ENCODE results near the gene TMEM203. TPM values are rescaled to one million over a fixed set of nuclear protein-coding genes. Genes with fewer than 3 reads are reported as not detected.

TMEM203 gene
- total RNA-seq, 1 experiment from 2014 or later, result 50.6 TPM

DNA sequence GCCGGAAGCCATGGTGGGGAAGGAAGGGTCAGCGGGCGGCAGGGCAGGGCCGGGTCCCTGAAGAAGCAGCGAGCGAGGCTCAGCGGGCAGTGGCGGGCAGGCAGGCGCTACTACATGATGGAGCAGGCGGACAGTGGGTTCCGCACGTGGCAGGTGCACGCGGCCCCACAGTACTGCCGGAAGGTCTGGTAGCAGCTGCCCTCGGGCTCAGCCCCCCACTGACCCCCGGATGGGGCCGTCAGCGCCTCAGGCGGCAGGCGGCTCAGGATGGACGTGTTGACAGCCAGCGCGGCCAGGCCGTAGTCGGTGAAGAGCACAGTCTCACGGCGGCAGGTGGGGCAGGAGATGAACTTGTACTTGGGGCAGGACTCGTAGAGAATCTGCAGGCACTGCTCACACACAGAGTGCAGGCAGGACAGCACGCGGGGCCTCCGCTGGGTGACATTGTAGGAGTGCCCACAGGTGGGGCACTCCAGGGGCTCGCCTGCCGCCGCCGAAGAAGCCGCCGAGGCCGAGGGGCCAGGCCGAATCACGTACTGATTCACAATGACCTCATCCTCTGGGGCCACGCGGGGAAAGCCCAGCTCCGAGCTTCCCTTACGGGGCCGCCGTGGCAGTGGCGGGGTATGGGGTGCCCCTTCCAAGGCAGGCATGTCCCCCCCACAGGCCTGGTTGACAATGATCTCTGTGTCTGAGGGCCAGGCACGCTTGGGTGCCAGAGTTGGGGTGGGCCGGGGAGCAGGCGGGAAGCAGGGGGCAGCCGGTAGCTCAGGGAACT lies 15.1 kb upstream of the TMEM203 start (continued):
- TF ChIP-seq, protein P1, sequence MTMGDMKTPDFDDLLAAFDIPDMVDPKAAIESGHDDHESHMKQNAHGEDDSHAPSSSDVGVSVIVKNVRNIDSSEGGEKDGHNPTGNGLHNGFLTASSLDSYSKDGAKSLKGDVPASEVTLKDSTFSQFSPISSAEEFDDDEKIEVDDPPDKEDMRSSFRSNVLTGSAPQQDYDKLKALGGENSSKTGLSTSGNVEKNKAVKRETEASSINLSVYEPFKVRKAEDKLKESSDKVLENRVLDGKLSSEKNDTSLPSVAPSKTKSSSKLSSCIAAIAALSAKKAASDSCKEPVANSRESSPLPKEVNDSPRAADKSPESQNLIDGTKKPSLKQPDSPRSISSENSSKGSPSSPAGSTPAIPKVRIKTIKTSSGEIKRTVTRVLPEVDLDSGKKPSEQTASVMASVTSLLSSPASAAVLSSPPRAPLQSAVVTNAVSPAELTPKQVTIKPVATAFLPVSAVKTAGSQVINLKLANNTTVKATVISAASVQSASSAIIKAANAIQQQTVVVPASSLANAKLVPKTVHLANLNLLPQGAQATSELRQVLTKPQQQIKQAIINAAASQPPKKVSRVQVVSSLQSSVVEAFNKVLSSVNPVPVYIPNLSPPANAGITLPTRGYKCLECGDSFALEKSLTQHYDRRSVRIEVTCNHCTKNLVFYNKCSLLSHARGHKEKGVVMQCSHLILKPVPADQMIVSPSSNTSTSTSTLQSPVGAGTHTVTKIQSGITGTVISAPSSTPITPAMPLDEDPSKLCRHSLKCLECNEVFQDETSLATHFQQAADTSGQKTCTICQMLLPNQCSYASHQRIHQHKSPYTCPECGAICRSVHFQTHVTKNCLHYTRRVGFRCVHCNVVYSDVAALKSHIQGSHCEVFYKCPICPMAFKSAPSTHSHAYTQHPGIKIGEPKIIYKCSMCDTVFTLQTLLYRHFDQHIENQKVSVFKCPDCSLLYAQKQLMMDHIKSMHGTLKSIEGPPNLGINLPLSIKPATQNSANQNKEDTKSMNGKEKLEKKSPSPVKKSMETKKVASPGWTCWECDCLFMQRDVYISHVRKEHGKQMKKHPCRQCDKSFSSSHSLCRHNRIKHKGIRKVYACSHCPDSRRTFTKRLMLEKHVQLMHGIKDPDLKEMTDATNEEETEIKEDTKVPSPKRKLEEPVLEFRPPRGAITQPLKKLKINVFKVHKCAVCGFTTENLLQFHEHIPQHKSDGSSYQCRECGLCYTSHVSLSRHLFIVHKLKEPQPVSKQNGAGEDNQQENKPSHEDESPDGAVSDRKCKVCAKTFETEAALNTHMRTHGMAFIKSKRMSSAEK (CRISPR knock-in tag; IDR thresholded peaks at IDR 0.05; ENCODE audit: borderline replicate concordance), result no peak
- TF ChIP-seq IRF2 (CRISPR knock-in tag; IDR thresholded peaks at IDR 0.05; ENCODE audit: borderline replicate concordance, low read depth), result no peak
- TF ChIP-seq, protein P2, sequence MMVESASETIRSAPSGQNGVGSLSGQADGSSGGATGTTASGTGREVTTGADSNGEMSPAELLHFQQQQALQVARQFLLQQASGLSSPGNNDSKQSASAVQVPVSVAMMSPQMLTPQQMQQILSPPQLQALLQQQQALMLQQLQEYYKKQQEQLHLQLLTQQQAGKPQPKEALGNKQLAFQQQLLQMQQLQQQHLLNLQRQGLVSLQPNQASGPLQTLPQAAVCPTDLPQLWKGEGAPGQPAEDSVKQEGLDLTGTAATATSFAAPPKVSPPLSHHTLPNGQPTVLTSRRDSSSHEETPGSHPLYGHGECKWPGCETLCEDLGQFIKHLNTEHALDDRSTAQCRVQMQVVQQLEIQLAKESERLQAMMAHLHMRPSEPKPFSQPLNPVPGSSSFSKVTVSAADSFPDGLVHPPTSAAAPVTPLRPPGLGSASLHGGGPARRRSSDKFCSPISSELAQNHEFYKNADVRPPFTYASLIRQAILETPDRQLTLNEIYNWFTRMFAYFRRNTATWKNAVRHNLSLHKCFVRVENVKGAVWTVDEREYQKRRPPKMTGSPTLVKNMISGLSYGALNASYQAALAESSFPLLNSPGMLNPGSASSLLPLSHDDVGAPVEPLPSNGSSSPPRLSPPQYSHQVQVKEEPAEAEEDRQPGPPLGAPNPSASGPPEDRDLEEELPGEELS (CRISPR knock-in tag; IDR thresholded peaks at IDR 0.05), result no peak
- TF ChIP-seq, protein P3, sequence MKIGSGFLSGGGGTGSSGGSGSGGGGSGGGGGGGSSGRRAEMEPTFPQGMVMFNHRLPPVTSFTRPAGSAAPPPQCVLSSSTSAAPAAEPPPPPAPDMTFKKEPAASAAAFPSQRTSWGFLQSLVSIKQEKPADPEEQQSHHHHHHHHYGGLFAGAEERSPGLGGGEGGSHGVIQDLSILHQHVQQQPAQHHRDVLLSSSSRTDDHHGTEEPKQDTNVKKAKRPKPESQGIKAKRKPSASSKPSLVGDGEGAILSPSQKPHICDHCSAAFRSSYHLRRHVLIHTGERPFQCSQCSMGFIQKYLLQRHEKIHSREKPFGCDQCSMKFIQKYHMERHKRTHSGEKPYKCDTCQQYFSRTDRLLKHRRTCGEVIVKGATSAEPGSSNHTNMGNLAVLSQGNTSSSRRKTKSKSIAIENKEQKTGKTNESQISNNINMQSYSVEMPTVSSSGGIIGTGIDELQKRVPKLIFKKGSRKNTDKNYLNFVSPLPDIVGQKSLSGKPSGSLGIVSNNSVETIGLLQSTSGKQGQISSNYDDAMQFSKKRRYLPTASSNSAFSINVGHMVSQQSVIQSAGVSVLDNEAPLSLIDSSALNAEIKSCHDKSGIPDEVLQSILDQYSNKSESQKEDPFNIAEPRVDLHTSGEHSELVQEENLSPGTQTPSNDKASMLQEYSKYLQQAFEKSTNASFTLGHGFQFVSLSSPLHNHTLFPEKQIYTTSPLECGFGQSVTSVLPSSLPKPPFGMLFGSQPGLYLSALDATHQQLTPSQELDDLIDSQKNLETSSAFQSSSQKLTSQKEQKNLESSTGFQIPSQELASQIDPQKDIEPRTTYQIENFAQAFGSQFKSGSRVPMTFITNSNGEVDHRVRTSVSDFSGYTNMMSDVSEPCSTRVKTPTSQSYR (CRISPR knock-in tag; IDR thresholded peaks at IDR 0.05), result no peak

DNA sequence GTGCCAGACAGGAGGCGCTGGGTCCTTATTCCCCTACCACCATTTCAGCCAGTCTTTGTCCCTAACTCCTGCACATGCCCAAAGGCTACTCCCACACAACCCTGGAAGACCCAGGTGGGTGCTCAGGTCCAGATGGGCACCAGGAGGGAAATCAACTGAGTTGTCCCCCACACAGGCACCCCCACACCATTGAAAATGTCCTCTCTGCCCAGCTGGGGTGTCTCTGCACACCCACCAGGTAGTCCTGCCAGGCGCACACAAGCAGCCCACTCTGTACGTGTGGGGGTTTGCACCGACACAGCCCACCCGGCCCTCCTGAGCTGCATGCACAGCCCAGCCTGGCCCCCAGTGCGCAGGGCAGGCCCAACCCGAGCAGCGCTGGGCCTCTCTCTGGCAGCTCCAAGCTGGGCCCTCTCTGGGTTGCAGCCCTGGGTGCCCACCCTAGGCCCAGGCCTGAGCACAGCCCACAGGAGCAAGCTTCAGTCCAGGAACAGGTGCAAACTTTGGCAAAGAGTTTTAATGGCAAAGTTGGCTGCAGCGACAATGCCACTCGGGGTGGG lies 14.4 kb upstream of the TMEM203 start:
- no peak for DNase-seq (ENCODE audit: low spot score)
- H3K9me3 Mint-ChIP-seq, result no peaks in the 10 kb centered on the region
- CTCF ChIA-PET, result interaction anchor here (3.6 to 8.9 kb wide), 2 partner anchors 16 to 18 kb away, joined by 11 to 143 read pairs; partner anchors contain the start of gene TPRN
- ATAC-seq, result no peak
- TF ChIP-seq GABPB1 (CRISPR knock-in tag; IDR thresholded peaks at IDR 0.05) (no peak), ZBTB21 (CRISPR knock-in tag; IDR thresholded peaks at IDR 0.05; ENCODE audit: borderline replicate concordance) (no peak), KAT7 (CRISPR knock-in tag; IDR thresholded peaks at IDR 0.05; ENCODE audit: borderline replicate concordance) (no peak), TEAD1 (CRISPR knock-in tag; IDR thresholded peaks at IDR 0.05) (no peak), ZNF416 (CRISPR knock-in tag; IDR thresholded peaks at IDR 0.05) (no peak), ZNF263 (CRISPR knock-in tag; IDR thresholded peaks at IDR 0.05; ENCODE audit: low read depth) (no peak), MYBL2 (CRISPR knock-in tag; IDR thresholded peaks at IDR 0.05) (no peak), ATF1 (CRISPR knock-in tag; IDR thresholded peaks at IDR 0.05) (no peak), GTF2I (CRISPR knock-in tag; conservative IDR thresholded peaks at IDR 0.05) (no peak)
- TF ChIP-seq, protein P4, sequence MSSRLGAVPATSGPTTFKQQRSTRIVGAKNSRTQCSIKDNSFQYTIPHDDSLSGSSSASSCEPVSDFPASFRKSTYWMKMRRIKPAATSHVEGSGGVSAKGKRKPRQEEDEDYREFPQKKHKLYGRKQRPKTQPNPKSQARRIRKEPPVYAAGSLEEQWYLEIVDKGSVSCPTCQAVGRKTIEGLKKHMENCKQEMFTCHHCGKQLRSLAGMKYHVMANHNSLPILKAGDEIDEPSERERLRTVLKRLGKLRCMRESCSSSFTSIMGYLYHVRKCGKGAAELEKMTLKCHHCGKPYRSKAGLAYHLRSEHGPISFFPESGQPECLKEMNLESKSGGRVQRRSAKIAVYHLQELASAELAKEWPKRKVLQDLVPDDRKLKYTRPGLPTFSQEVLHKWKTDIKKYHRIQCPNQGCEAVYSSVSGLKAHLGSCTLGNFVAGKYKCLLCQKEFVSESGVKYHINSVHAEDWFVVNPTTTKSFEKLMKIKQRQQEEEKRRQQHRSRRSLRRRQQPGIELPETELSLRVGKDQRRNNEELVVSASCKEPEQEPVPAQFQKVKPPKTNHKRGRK (CRISPR knock-in tag; IDR thresholded peaks at IDR 0.05; ENCODE audit: borderline replicate concordance), result no peak
- TF ChIP-seq, protein P5, sequence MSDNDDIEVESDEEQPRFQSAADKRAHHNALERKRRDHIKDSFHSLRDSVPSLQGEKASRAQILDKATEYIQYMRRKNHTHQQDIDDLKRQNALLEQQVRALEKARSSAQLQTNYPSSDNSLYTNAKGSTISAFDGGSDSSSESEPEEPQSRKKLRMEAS (CRISPR knock-in tag; IDR thresholded peaks at IDR 0.05), result no peak
- TF ChIP-seq, protein P6, sequence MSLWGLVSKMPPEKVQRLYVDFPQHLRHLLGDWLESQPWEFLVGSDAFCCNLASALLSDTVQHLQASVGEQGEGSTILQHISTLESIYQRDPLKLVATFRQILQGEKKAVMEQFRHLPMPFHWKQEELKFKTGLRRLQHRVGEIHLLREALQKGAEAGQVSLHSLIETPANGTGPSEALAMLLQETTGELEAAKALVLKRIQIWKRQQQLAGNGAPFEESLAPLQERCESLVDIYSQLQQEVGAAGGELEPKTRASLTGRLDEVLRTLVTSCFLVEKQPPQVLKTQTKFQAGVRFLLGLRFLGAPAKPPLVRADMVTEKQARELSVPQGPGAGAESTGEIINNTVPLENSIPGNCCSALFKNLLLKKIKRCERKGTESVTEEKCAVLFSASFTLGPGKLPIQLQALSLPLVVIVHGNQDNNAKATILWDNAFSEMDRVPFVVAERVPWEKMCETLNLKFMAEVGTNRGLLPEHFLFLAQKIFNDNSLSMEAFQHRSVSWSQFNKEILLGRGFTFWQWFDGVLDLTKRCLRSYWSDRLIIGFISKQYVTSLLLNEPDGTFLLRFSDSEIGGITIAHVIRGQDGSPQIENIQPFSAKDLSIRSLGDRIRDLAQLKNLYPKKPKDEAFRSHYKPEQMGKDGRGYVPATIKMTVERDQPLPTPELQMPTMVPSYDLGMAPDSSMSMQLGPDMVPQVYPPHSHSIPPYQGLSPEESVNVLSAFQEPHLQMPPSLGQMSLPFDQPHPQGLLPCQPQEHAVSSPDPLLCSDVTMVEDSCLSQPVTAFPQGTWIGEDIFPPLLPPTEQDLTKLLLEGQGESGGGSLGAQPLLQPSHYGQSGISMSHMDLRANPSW (CRISPR knock-in tag; conservative IDR thresholded peaks at IDR 0.05; ENCODE audit: low read depth), result no peak
- H3K27me3 Mint-ChIP-seq (ENCODE audit: low read depth), result no peaks in the 10 kb centered on the region
- POLR2A ChIA-PET, result interaction anchor here (0.7 kb wide), 1 partner anchor 45 kb away, joined by 3 read pairs; no protein-coding TSS in a partner anchor
- 0 out of 2 replicates have a peak, but pooled peaks cover 3% of the 10 kb centered on the region for H3K36me3 Mint-ChIP-seq
- peaks cover 4% of the 10 kb centered on the region; the same call in 1 of the 2 replicates for H3K4me1 Mint-ChIP-seq
- H3K4me3 Mint-ChIP-seq, result no peak overlapping the region
- no peak overlapping the region for H3K27ac Mint-ChIP-seq

Measured in WTC11 (cell line).